Measurements from ENCODE around the gene LYRM7. TPM values are rescaled to one million over a fixed set of nuclear protein-coding genes. Genes with fewer than 3 reads are reported as not detected.
"Not testable (repeated sequence)": the region's sequence is repeated elsewhere in the genome, so short reads cannot be mapped to it uniquely, and the experiment has no call there.

The LYRM7 gene
- total and polyA plus RNA-seq, 4 donors: 12.6 to 30.5 (median 18.5) TPM

- H3K27ac ChIP-seq (ENCODE audit: low read depth, low read length): peak overlapping the region; percentile 83
- H3K36me3 ChIP-seq (ENCODE audit: control insufficient read depth, insufficient read depth, low read length): no peaks in the 10 kb centered on the region
- peaks cover 8% of the 10 kb centered on the region for H3K4me1 ChIP-seq (ENCODE audit: control insufficient read depth, insufficient read depth, low read length)
- peak overlapping the region; percentile 78 for H3K4me3 ChIP-seq (ENCODE audit: low read depth, low read length)
- WGBS (ENCODE audit: insufficient coverage): 70% methylated on average over 2 of the region's 16 CpGs
- no peaks in the 10 kb centered on the region for H3K9me3 ChIP-seq (ENCODE audit: control insufficient read depth, insufficient read depth, low read length)
- DNase-seq (ENCODE audit: low read depth in 4 of 6, low spot score in 6 of 6): no peak
- H3K27me3 ChIP-seq (ENCODE audit: control insufficient read depth, insufficient read depth, low read length): no peaks in the 10 kb centered on the region
Measured at GRCh38 chr5:131169810-131170539, 769 bp upstream of the LYRM7 start.

- 0% methylated on average over 5 of the region's 11 CpGs for WGBS (ENCODE audit: insufficient coverage)
- Histone ChIP-seq H3K4me1 (ENCODE audit: control insufficient read depth, insufficient read depth, low read length) (peaks cover 8% of the 10 kb centered on the region), H3K27me3 (ENCODE audit: control insufficient read depth, insufficient read depth, low read length) (no peaks in the 10 kb centered on the region), H3K27ac (ENCODE audit: low read depth, low read length) (peak overlapping the region; percentile 83), H3K9me3 (ENCODE audit: control insufficient read depth, insufficient read depth, low read length) (no peaks in the 10 kb centered on the region), H3K36me3 (ENCODE audit: control insufficient read depth, insufficient read depth, low read length) (no peaks in the 10 kb centered on the region), H3K4me3 (ENCODE audit: low read depth, low read length) (peak overlapping the region; percentile 78)
- no peak for DNase-seq (ENCODE audit: low read depth in 4 of 6, low spot score in 6 of 6)
Measured at GRCh38 chr5:131171276-131171810, 599 bp downstream of the LYRM7 start.

- H3K4me3 ChIP-seq (ENCODE audit: low read depth, low read length): no peak overlapping the region
- no peaks in the 10 kb centered on the region for H3K27me3 ChIP-seq (ENCODE audit: control insufficient read depth, insufficient read depth, low read length)
- H3K4me1 ChIP-seq (ENCODE audit: control insufficient read depth, insufficient read depth, low read length): no peaks in the 10 kb centered on the region
- H3K36me3 ChIP-seq (ENCODE audit: control insufficient read depth, insufficient read depth, low read length): no peaks in the 10 kb centered on the region
- no peak for DNase-seq (ENCODE audit: low read depth in 4 of 6, low spot score in 6 of 6)
- H3K27ac ChIP-seq (ENCODE audit: low read depth, low read length): no peak overlapping the region
- no peaks in the 10 kb centered on the region for H3K9me3 ChIP-seq (ENCODE audit: control insufficient read depth, insufficient read depth, low read length)
Measured at GRCh38 chr5:131180407-131180806, 9.7 kb downstream of the LYRM7 start.

- no peaks in the 10 kb centered on the region for H3K27me3 ChIP-seq (ENCODE audit: control insufficient read depth, insufficient read depth, low read length)
- no peaks in the 10 kb centered on the region for H3K36me3 ChIP-seq (ENCODE audit: control insufficient read depth, insufficient read depth, low read length)
- no peaks in the 10 kb centered on the region for H3K4me1 ChIP-seq (ENCODE audit: control insufficient read depth, insufficient read depth, low read length)
- H3K9me3 ChIP-seq (ENCODE audit: control insufficient read depth, insufficient read depth, low read length): no peaks in the 10 kb centered on the region
- DNase-seq (ENCODE audit: low read depth in 4 of 6, low spot score in 6 of 6): no peak
- H3K27ac ChIP-seq (ENCODE audit: low read depth, low read length): no peak overlapping the region
- no peak overlapping the region for H3K4me3 ChIP-seq (ENCODE audit: low read depth, low read length)
Measured at GRCh38 chr5:131182839-131183238, 12.1 kb downstream of the LYRM7 start.

- Histone ChIP-seq H3K36me3 (ENCODE audit: control insufficient read depth, insufficient read depth, low read length) (peaks cover 3% of the 10 kb centered on the region), H3K27ac (ENCODE audit: low read depth, low read length) (no peak overlapping the region), H3K4me3 (ENCODE audit: low read depth, low read length) (no peak overlapping the region), H3K4me1 (ENCODE audit: control insufficient read depth, insufficient read depth, low read length) (no peaks in the 10 kb centered on the region), H3K9me3 (ENCODE audit: control insufficient read depth, insufficient read depth, low read length) (no peaks in the 10 kb centered on the region), H3K27me3 (ENCODE audit: control insufficient read depth, insufficient read depth, low read length) (no peaks in the 10 kb centered on the region)
- DNase-seq (ENCODE audit: low read depth in 4 of 6, low spot score in 6 of 6): no peak
Measured at GRCh38 chr5:131185523-131186104, 14.9 kb downstream of the LYRM7 start.

GRCh38 chr5:131186561-131187256, 16.0 kb downstream of the LYRM7 start:
- Histone ChIP-seq H3K27me3 (ENCODE audit: control insufficient read depth, insufficient read depth, low read length) (no peaks in the 10 kb centered on the region), H3K4me3 (ENCODE audit: low read depth, low read length) (no peak overlapping the region), H3K27ac (ENCODE audit: low read depth, low read length) (no peak overlapping the region), H3K9me3 (ENCODE audit: control insufficient read depth, insufficient read depth, low read length) (no peaks in the 10 kb centered on the region), H3K36me3 (ENCODE audit: control insufficient read depth, insufficient read depth, low read length) (peaks cover 3% of the 10 kb centered on the region), H3K4me1 (ENCODE audit: control insufficient read depth, insufficient read depth, low read length) (no peaks in the 10 kb centered on the region)
- WGBS (ENCODE audit: insufficient coverage): 50% methylated on average over 1 of the region's 3 CpGs
- DNase-seq (ENCODE audit: low read depth in 4 of 6, low spot score in 6 of 6): no peak

GRCh38 chr5:131193106-131193505, 22.4 kb downstream of the LYRM7 start:
- no peak overlapping the region for H3K27ac ChIP-seq (ENCODE audit: low read depth, low read length)
- no peaks in the 10 kb centered on the region for H3K27me3 ChIP-seq (ENCODE audit: control insufficient read depth, insufficient read depth, low read length)
- no peak overlapping the region for H3K4me3 ChIP-seq (ENCODE audit: low read depth, low read length)
- peak in 1 of 6 donors; percentile 23 for DNase-seq (ENCODE audit: low read depth in 4 of 6, low spot score in 6 of 6)
- H3K36me3 ChIP-seq (ENCODE audit: control insufficient read depth, insufficient read depth, low read length): peaks cover 3% of the 10 kb centered on the region
- H3K9me3 ChIP-seq (ENCODE audit: control insufficient read depth, insufficient read depth, low read length): no peaks in the 10 kb centered on the region
- WGBS (ENCODE audit: insufficient coverage): 32% methylated on average over 2 of the region's 2 CpGs
- H3K4me1 ChIP-seq (ENCODE audit: control insufficient read depth, insufficient read depth, low read length): no peaks in the 10 kb centered on the region

- not testable (repeated sequence) for H3K36me3 ChIP-seq (ENCODE audit: control insufficient read depth, insufficient read depth, low read length); H3K27ac ChIP-seq (ENCODE audit: low read depth, low read length); H3K27me3 ChIP-seq (ENCODE audit: control insufficient read depth, insufficient read depth, low read length); H3K4me3 ChIP-seq (ENCODE audit: low read depth, low read length); DNase-seq (ENCODE audit: low read depth in 4 of 6, low spot score in 6 of 6); H3K4me1 ChIP-seq (ENCODE audit: control insufficient read depth, insufficient read depth, low read length); H3K9me3 ChIP-seq (ENCODE audit: control insufficient read depth, insufficient read depth, low read length)
- no CpG with 5 or more reads among the region's 7 CpGs for WGBS (ENCODE audit: insufficient coverage)
Measured at GRCh38 chr5:131193897-131194296, 23.2 kb downstream of the LYRM7 start.

- no peaks in the 10 kb centered on the region for H3K27me3 ChIP-seq (ENCODE audit: control insufficient read depth, insufficient read depth, low read length)
- H3K27ac ChIP-seq (ENCODE audit: low read depth, low read length): no peak overlapping the region
- no peak overlapping the region for H3K4me3 ChIP-seq (ENCODE audit: low read depth, low read length)
- H3K36me3 ChIP-seq (ENCODE audit: control insufficient read depth, insufficient read depth, low read length): no peaks in the 10 kb centered on the region
- H3K4me1 ChIP-seq (ENCODE audit: control insufficient read depth, insufficient read depth, low read length): no peaks in the 10 kb centered on the region
- DNase-seq (ENCODE audit: low read depth in 4 of 6, low spot score in 6 of 6): no peak
- WGBS (ENCODE audit: insufficient coverage): 93% methylated on average over 5 of the region's 5 CpGs
- H3K9me3 ChIP-seq (ENCODE audit: control insufficient read depth, insufficient read depth, low read length): no peaks in the 10 kb centered on the region
Measured at GRCh38 chr5:131194725-131195124, 24.0 kb downstream of the LYRM7 start.

- Histone ChIP-seq H3K27me3 (ENCODE audit: control insufficient read depth, insufficient read depth, low read length) (no peaks in the 10 kb centered on the region), H3K36me3 (ENCODE audit: control insufficient read depth, insufficient read depth, low read length) (no peaks in the 10 kb centered on the region), H3K9me3 (ENCODE audit: control insufficient read depth, insufficient read depth, low read length) (no peaks in the 10 kb centered on the region), H3K27ac (ENCODE audit: low read depth, low read length) (no peak overlapping the region), H3K4me3 (ENCODE audit: low read depth, low read length) (no peak overlapping the region), H3K4me1 (ENCODE audit: control insufficient read depth, insufficient read depth, low read length) (no peaks in the 10 kb centered on the region)
- no peak for DNase-seq (ENCODE audit: low read depth in 4 of 6, low spot score in 6 of 6)
Measured at GRCh38 chr5:131195696-131196095, 25.0 kb downstream of the LYRM7 start.

Measured in spinal cord (tissue), 10 donors.